Adrenal gland (tissue), 5 donors: ENCODE results near the gene FGD3.

ENCODE experiments used
- CTCF ChIP-seq, 6 experiments: fragments of 450-650 bp in 4 of 6; fragments of 200-600 bp in 2 of 6; sonication (generic) in 1 of 6; IDR thresholded peaks; 1 replicate in 5 of 6; 2 replicates in 1 of 6; pipeline versions ENCODE4 v1.5.1 to v1.8.0; 2016 to 2021; ENCODE audit warnings: antibody characterized with exemption in 6 of 6, mild to moderate bottlenecking in 2 of 6, moderate library complexity in 1 of 6
- POLR2A ChIP-seq, 2 donors: fragments of 450-650 bp; IDR thresholded peaks; one replicate each; pipeline ENCODE4 v1.6.1; 2017; ENCODE audit warnings: antibody characterized with exemption in 2 of 2, mild to moderate bottlenecking in 2 of 2, moderate library complexity in 1 of 2
- donor health status: DM: no; HTN: no; CAD: no.

- no peak for TF ChIP-seq CTCF (IDR thresholded peaks at IDR 0.05)
- TF ChIP-seq POLR2A (IDR thresholded peaks at IDR 0.05): no peak
These were observed 92.1 kb downstream of the FGD3 start for GRCh38 chr9:93039456-93039855.
